GM03348 (cell line): ENCODE results near the gene CCSER1.
A peak's percentile ranks its signal among the peaks of the same experiment; 100 is the strongest.
"Not testable (repeated sequence)": the region's sequence is repeated elsewhere in the genome, so short reads cannot be mapped to it uniquely, and the experiment has no call there.

Experiments
- DNase-seq: peaks from one replicate; pipeline ENCODE4 v3.0.0; 2012; ENCODE audit warnings: low spot score

The CCSER1 gene

DNA sequence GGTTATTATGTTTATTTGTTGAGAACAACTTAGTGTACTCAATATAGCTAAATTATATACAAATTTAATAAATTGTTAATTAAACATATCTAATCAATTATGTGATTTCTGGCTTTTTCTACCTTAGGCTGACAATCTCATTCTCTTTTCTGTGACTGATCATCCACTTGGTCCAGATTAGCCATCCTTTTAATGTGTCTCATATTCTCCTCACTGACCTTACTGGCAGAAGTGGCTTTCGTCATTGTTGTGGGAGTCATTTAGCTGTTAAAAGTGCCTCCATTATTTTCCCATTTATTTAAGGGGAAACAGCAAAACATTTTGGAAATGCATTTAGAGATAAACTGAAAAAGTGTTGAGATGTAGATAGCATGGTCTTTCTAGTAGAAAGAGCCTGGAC, 172.2 kb downstream of the CCSER1 start:
- no peak for DNase-seq

DNA sequence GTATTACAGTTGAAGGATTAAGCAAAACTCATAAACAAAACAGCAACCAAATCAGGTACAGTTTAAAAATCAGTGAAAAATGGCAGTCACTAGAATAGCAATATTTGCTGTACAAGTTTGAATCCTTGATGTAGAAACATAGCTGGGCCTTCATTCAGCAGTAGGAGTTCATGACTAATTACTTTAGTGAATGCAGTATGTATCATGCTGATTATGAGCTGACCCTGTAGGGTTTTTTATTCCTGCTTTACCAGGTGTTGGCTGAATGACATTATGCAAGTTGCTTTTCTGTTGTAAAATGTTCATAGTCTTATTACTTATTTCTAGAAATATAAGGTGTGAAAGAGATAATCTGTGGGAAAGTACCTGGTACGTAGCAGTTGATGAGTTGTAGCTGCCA, 179.6 kb downstream of the CCSER1 start:
- DNase-seq: no peak

DNA sequence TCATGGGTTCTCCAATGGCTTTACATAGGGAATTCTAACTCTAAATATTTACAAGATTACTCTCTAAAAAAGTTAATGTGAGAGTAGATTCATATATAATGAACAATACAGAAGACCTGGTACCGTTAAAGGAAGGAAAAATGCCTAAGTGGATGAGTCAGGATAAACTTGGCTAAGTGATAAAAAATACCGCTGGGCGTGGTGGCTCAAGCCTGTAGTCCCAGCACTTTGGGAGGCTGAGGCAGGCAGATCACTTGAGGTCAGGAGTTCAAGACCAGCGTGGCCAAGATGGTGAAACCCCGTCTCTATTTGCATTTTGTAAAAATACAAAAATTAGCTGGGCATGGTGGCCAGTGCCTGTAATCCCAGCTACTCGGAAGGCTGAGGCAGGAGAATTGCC, 189.9 kb downstream of the CCSER1 start:
- not testable (repeated sequence) for DNase-seq

DNA sequence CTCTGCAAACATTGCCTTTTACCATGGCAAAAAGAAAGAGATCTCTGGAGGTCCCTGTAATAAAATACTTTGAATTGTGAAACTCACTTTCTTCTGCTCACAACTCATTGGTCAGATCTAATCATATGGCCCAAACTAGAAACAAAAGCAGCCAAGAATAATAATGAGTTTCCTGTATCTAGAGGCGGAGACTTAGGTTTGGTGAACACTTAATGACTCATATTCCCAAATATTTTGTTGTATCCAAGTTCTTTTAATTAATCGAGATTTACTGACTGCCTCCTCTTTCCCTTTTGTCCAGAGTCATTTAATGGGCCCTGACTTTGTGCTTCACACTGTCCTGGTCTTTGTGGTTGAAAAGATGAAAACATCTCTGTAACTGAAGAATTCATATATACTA, 190.6 kb downstream of the CCSER1 start:
- DNase-seq: peak; percentile 67

DNA sequence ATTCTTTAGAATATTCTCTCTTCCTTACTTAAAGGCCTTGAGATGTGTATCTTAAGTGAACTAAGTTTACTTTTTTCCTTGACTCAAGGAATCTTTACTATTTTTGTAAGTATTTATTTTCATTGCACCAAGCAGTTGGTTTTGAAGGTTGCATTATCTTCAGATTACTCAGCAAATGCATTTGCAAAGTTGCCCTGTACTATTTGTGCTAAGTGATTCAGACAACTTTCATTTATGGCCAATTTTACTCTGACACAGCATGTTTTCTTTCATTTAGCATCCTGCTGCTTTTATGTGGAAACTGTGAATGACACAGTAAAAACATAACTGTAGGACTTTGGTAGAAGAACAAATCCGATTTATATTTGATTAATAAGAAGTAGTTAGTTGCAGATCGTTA, 191.0 kb downstream of the CCSER1 start:
- DNase-seq: peak; percentile 28

DNA sequence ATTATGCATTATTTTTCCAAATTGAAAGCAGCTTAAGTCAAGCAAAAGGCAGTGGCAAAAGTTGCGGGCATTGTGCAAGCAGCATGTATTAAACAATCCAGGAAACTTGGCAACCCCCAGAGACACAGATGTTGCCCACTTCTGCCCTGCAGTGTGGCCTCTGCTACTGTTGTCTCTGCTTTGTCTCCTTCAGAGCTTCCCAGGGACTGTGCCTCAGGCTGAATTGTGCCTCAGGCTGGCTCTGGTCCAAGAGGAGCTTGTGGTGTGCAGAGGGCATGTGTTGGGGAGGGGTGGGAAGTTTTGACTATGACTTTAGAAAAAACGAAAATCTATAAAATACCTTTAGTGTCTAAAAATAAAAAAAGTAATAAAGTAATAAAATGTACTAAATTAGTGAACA, 201.4 kb downstream of the CCSER1 start:
- no peak for DNase-seq

DNA sequence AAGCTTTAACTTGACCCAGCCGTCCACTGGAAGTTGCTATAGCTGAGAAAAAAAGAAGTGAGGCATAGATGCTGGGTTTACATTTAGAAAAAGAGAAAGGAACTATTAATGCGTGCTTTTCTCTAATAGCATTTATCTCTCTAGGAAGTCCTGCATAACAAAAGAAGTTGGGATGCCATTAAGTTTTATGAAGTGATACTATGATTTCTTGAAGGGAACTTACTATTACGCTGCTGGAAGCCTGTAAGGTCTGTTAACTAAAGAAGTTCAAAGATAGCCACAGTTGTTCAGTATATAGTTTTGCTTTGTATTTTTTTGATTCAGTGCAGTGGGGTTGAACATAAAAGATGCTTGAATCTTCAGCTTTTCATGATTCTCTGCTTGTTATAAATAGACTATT, 203.4 kb downstream of the CCSER1 start:
- DNase-seq: no peak

DNA sequence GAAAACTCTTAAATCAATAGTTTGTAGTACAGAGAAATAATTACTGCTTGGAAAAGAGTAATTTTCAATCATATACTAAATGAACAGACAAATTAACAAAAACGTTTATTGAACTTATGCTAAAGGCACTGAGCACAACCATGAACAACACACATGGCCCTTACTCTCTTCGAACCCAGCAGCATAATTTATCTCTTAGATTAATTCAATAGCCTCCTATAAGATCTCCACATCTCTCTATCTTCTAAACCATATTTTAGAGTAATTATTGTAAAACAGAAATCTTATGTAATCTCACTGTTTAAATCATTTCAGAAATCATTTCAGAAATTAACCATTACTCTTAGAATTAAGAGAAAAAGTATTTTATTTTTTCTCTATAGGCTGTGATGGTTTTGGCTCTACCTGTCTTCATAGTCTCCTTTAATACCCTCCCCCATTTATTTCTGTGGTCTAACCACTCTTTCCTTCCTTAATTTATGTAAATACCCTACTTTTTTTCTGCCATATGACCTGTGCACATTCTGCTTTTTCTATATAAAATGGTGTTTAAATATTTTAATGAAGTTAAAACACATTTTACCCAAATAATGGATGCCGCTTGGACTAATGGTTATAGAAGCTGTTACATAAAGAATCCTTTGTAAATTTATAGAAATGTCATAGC, 218.5 kb downstream of the CCSER1 start:
- no peak for DNase-seq

DNA sequence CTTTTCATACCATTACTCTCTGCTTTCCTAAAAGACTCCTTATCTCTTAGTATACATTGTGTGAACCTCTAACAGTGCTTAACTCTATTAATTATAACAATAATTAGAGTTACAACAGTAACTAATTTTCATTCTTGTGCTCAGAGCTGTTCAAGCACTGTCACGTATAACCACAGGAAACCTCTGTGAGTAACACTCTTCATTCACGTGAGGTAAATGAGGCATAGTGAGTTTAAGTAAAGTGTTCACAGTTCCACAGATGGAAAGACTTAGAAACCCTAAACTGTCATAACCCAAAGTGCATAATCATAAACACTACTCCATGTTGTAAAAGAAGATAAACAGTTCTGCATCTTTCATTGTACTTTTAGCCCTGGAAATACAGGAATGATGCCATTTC, 222.4 kb downstream of the CCSER1 start:
- no peak for DNase-seq

DNA sequence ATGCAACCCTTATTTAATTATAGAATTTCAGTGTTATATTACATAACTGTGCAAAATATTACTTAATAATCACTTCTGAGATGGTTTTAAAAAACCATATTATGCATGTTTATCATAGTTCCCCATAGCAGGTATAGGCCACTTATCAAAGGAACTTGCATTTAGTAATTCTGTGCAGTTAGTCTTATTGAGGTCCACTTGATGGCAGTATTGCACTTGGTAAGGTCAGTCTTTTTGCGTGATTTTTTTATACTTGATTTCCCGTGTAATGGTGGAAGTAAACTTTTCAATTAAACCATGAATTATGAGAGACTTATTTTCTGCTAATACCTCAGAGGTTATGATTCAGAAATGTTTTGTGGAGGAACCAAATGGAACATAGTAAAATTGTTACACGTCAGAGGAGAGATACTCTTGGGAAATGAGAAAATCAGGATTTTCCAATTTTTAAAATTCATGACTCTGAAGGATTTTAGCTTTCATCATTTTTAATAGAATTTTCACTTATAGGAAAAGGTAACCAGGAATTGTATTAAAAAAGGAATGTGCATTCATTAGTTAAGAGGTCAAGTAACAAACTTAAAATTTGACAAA, 230.0 kb downstream of the CCSER1 start:
- DNase-seq: peak; percentile 30

DNA sequence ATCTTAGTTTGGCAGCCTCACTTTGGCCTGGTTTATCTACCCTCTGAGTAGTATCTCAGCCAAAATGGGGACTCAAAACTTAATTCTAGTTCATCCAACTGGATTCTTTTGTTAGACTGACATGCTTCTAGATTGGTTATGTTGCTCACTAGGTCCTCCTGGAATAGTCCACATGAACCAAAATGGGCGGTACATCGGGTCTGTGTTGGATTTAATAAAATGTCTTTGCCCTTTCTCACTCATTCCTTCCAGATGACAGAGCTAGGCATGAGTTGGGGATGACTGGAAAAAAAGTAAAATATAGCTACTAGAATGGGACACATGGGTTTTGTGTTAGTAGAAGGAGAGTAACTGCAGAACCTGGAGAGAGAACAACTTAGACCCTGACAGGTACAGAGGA, 247.9 kb downstream of the CCSER1 start:
- DNase-seq: no peak

DNA sequence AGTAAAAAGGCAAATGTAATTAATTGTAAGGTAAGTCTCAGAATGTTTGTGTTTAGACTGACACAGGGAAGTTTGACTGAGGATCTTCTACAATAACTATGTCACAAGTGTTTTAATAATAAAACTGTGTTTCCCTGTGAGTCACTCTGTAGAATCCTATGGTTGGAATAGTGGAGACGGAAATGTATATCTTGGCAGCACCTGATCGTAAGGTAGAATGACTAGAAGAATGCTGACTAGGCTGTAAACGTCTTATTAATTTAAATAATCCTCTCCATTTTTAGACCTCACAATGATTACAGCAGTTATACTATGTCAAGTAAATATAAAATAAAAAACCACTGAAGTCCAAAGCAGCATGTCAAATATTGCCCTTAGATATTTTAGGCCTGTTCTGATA, 266.0 kb downstream of the CCSER1 start:
- DNase-seq: no peak

DNA sequence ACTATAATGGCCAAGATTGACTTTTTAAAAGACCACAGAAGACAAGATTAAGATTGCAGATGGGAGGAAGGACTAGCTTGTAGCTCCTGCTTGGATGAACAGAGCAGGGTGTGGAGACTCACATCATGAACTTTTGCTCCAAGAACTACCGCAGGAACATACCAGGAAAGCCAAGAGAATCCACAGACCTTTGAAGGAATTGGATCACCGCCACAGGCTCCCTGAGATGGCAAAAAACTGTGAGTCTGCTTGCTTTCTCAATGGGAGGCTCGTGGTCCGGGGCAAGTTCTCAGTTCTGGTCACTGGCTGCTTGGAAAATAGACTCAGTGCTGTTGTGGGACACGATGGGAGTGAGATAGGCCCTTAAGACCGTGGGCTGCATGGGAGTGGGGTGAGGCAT, 276.6 kb downstream of the CCSER1 start:
- DNase-seq: no peak

DNA sequence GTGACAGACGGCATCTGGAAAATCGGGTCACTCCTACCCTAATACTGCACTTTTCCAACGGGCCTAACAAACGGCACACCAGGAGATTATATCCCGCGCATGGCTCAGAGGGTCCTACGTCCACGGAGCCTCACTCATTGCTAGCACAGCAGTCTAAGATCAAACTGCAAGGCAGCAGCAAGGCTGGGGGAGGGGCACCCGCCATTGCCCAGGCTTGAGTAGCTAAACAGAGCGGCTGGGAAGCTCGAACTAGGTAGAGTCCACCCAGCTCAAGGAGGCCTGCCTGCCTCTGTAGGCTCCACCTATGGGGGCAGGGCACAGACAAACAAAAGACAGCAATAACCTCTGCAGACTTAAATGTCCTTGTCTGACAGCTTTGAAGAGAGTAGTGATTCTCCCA, 280.7 kb downstream of the CCSER1 start:
- DNase-seq: not testable (repeated sequence)

DNA sequence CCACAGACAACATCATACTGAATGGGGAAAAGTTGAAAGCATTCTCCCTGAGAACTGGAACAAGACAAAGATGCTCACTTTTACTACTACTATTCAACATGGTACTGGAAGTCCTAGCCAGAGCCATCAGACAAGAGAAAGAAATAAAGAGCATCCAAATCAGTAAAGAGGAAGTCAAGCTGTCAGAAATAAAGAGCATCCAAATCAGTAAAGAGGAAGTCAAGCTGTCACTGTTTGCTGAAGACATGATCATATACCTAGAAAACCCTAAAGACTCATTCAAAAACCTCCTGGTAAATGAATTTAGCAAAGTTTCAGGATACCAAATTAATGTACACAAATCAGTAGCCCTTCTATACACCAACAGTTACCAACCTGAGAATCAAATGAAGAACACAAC, 285.6 kb downstream of the CCSER1 start:
- DNase-seq: not testable (repeated sequence)

DNA sequence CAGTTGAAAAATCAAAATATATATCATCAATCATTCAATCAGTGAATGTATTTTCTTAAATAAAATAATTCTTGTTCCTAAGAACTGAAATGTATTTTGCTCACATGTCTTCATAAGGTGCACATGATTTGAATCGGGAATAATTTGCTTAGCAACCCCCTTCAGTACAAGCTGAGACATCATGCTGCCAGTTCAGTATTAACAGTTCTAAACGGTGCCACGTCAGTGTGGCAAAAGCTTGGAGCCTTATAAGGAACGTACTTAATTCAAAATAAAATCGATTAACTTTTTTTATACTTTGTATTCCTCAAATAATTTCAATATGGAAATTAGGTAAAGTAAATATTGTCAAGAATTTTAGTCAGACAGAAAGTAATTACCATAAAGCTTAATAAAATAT, 287.9 kb downstream of the CCSER1 start:
- DNase-seq: no peak

DNA sequence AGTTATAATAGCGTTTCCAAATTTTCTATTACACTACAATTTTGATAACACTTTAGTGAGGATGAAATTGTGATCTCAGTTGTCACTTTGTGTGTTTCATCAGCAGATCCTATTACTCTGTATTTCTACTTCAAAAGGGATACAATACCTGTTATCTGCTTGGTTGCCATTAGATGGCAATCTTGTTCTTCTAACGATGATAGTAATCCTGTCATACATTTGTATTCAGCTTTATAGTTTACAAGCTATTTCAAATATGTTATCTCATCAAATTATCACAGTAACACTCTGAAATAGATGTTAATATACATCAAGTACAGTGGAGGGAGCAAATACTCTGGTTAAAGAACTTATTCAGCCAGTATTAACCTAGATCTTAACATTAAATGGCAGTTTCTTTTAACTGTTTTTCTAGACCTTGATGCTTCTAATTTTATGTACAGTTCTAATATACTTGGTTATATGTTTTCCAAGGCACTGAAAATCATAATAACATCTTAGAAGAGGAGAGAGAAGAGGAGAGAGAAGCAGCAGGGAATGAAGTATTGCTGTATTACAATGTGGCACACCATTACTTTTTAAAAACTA, 292.0 kb downstream of the CCSER1 start:
- DNase-seq: peak; percentile 40

DNA sequence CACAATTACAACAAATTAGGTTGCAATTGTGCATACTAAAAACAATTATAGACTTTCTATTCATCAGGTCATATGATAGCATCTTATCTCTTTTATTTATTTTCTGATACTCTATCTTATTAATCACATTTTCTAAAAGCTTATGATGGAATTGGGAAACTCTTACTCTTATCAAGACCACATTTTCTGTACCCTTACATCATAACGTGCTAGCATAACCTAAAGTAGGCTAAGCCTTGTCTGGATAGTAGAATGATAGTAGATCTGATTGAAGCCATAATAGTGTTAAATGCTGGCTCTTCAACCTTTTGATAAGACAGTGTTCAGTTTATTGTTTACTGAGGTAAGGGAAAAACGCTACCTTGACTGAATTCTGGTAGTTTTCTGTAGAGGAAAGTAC, 294.0 kb downstream of the CCSER1 start:
- no peak for DNase-seq

DNA sequence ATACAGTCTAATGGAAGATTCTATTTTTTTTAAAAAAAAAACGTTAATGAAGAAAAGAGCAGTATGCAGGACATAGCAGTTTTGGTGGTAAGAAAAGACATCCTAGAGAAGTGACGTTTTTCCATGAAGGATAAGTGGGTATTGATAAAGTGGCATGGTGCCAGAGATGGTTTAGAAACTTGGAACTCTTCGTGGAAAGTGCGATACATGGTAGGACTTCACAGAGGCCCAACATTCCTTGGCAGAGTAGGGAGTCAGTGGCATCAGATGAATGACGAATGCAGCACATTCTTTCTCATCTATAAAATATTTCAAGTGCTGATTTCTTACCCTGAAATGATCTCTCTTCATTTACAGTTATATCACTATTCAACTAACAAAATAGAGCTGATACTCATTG, 298.7 kb downstream of the CCSER1 start:
- DNase-seq: no peak

DNA sequence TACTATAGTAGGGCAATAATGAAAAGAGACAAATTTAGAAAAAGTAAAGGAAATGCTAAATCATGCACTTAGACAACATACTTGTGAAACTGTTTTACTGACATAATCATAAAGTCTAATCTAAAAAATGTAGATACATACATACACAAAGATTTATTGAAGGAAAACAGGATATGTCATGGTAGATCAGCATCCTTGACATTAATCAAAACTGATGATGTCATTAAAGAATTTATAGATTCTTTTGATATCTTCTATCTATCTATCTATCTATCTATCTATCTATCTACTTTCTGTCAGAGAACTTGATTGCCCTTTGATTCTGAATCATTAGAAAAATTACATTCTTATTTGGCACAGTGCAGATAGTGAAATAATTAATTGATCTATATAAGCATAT, 311.3 kb downstream of the CCSER1 start:
- DNase-seq: no peak

DNA sequence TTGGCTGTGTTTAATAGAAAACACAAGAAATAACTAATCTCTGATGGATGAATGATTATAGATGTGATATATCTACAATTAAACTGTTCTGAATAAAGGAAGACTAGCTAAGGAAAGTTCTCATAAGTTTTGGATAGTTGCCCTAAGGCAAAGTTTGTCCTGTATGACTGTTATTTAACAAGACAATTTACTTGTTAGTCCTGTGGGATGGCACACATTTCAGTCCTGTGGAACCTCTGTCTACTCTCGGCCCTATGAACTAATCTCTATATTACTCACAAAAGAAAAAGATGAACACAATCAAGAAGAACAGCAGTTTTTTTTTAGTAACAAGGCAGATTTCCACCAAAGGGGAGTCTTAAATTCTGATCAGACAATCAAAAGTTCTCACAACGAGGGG, 314.6 kb downstream of the CCSER1 start:
- DNase-seq: no peak

DNA sequence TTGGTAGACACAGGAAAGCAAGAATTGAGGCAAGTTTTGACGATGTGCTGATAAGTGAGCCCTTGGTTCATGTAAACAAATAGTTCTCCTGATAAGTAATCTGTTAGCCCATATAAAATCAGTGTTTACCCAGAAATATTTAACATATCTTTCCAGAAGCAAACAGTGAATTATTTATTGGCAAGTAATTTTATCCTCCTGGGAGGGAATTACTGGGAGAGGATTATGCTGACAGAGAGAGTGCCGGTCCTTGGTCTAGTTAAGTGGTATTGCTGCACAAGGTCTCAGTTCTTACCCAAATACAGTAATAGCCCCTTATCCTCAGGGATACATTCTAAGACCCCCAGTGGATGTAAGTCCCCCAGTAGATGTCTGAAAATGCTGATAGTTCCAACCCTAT, 315.4 kb downstream of the CCSER1 start:
- DNase-seq: no peak

DNA sequence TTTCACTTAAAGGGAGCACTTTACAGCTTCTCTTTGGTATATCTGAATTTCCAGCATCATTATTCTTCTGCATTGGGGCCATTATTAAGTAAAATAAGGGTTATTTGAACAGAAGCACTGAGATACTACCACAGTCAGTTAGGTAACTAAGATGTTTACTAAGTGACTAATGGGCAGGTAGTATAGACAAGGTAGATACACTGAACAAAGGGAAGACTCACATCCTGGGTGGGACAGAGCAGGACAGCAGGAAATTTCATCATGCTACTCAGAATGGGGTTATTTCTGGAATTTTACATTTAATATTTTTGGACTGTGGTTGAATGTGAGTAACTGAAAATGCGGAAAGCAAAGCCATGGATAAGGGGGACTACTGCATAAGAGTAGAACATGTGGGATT, 316.0 kb downstream of the CCSER1 start:
- no peak for DNase-seq

DNA sequence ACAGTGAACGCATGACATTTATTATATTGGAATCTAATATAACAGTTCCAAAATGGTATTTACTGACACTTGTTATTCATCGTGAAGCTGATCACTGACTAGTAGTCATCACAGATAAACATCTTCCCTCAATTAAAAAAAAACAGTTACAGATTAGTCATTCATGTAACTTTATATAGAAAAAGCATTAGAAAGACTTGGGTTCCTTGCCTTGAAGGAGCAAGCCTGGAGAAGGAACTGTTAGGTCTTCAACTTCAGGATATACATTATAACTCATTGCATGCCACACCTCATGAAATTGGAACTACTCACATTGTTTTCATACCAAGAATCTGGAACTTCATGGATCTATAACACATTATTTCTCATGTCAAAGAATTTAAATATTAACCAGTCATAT, 317.7 kb downstream of the CCSER1 start:
- DNase-seq: no peak
